HUES64 (cell line): ENCODE data around the gene CDH18.

ENCODE experiments used
- H3K27ac ChIP-seq: 2 replicates; pipeline ENCODE4 v1.7.0; 2013; ENCODE audit warnings: low read depth, low read length, inconsistent platforms
- H3K27me3 ChIP-seq: 2 replicates; pipeline ENCODE4 v1.6.1; 2013; ENCODE audit warnings: mild to moderate bottlenecking, low read length; ENCODE audit not compliant: insufficient read depth
- H3K36me3 ChIP-seq: 2 replicates; pipeline ENCODE4 v1.6.1; 2013; ENCODE audit warnings: mild to moderate bottlenecking, low read length; ENCODE audit not compliant: insufficient read depth
- H3K4me1 ChIP-seq: 2 replicates; pipeline ENCODE4 v1.6.1; 2013; ENCODE audit warnings: mild to moderate bottlenecking, low read length, moderate library complexity; ENCODE audit not compliant: insufficient read depth
- H3K4me3 ChIP-seq: 2 replicates; pipeline ENCODE4 v1.5.1; 2013; ENCODE audit warnings: mild to moderate bottlenecking, low read length, moderate library complexity
- H3K9ac ChIP-seq: 2 replicates; pipeline ENCODE4 v1.6.1; 2013; ENCODE audit warnings: mild to moderate bottlenecking, low read depth, low read length
- H3K9me3 ChIP-seq: 2 replicates; pipeline ENCODE4 v1.6.1; 2013; ENCODE audit warnings: low read depth, low read length; ENCODE audit not compliant: insufficient read depth
- WGBS: fragments of 150-250, 120-280 bp; methylation state at CpG from one replicate; pipeline ENCODE4 v1.1.7; 2013; ENCODE audit warnings: missing lambda C conversion rate; 5-methylcytosine and 5-hydroxymethylcytosine counted together

Gene CDH18

DNA sequence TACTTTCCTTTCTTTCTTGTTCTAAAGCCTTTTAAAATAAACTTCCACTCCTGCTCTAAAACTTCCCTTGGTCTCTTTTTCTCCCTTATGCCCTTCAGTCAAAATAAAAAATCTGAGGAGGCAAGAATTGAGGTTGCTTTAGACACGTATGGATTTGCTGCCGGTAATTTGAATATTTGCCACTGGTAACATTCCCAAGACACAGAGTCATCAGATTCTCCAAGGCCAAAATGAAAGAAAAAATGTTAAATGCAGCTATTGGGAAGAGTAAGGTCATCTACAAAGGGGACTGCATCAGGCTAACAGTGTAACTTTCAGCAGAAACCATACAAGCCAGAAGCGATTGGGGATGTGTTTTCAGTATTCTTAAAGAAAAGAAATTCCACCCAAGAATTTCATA, 311.1 kb downstream of the CDH18 start:
- H3K27ac ChIP-seq = no peak overlapping the region
- no peak overlapping the region for H3K9ac ChIP-seq
- WGBS = 77% methylated on average over 3 of the region's 3 CpGs
- no peak overlapping the region for H3K4me3 ChIP-seq
- H3K36me3 ChIP-seq = no peaks in the 10 kb centered on the region
- H3K9me3 ChIP-seq = peaks cover 11% of the 10 kb centered on the region; the same call in 1 of the 2 replicates
- no peaks in the 10 kb centered on the region for H3K27me3 ChIP-seq
- no peaks in the 10 kb centered on the region for H3K4me1 ChIP-seq

- Histone ChIP-seq H3K9me3 (no peaks in the 10 kb centered on the region), H3K4me3 (no peak overlapping the region)
- WGBS = no CpG with 5 or more reads among the region's 1 CpG
Observed at GRCh38 chr5:19660679-19661078, 327.3 kb downstream of the CDH18 start.

GRCh38 chr5:19655627-19656026, 332.4 kb downstream of the CDH18 start:
- H3K36me3 ChIP-seq = no peaks in the 10 kb centered on the region
- H3K27ac ChIP-seq = no peak overlapping the region
- H3K9ac ChIP-seq = no peak overlapping the region
- 100% methylated on average over 1 of the region's 2 CpGs for WGBS
- no peaks in the 10 kb centered on the region for H3K27me3 ChIP-seq
- no peaks in the 10 kb centered on the region for H3K9me3 ChIP-seq
- H3K4me3 ChIP-seq = no peak overlapping the region
- H3K4me1 ChIP-seq = no peaks in the 10 kb centered on the region

More at GRCh38 chr5:19660679-19661078, 327.3 kb downstream of the CDH18 start:
- H3K4me1 ChIP-seq = peaks cover 4% of the 10 kb centered on the region; the same call in 1 of the 2 replicates
- H3K36me3 ChIP-seq = no peaks in the 10 kb centered on the region
- H3K9ac ChIP-seq = no peak overlapping the region
- H3K27me3 ChIP-seq = no peaks in the 10 kb centered on the region
- no peak overlapping the region for H3K27ac ChIP-seq

GRCh38 chr5:19638461-19638860, 349.5 kb downstream of the CDH18 start:
- Histone ChIP-seq H3K9ac (no peak overlapping the region), H3K4me3 (no peak overlapping the region), H3K9me3 (no peaks in the 10 kb centered on the region), H3K27ac (no peak overlapping the region), H3K4me1 (no peaks in the 10 kb centered on the region), H3K36me3 (no peaks in the 10 kb centered on the region), H3K27me3 (no peaks in the 10 kb centered on the region)
- 94% methylated on average over 4 of the region's 4 CpGs for WGBS

GRCh38 chr5:19630876-19631275, 357.1 kb downstream of the CDH18 start:
- WGBS = 94% methylated on average over 2 of the region's 2 CpGs
- no peaks in the 10 kb centered on the region for H3K27me3 ChIP-seq
- H3K27ac ChIP-seq = no peak overlapping the region
- no peaks in the 10 kb centered on the region for H3K4me1 ChIP-seq
- H3K9ac ChIP-seq = no peak overlapping the region
- no peak overlapping the region for H3K4me3 ChIP-seq
- no peaks in the 10 kb centered on the region for H3K36me3 ChIP-seq
- no peaks in the 10 kb centered on the region for H3K9me3 ChIP-seq

- Histone ChIP-seq H3K4me1 (no peaks in the 10 kb centered on the region), H3K27ac (no peak overlapping the region), H3K9ac (no peak overlapping the region), H3K36me3 (no peaks in the 10 kb centered on the region), H3K9me3 (no peaks in the 10 kb centered on the region), H3K4me3 (no peak overlapping the region), H3K27me3 (no peaks in the 10 kb centered on the region)
- 97% methylated on average over 2 of the region's 2 CpGs for WGBS
Observed at GRCh38 chr5:19626211-19626610, 361.8 kb downstream of the CDH18 start.

DNA sequence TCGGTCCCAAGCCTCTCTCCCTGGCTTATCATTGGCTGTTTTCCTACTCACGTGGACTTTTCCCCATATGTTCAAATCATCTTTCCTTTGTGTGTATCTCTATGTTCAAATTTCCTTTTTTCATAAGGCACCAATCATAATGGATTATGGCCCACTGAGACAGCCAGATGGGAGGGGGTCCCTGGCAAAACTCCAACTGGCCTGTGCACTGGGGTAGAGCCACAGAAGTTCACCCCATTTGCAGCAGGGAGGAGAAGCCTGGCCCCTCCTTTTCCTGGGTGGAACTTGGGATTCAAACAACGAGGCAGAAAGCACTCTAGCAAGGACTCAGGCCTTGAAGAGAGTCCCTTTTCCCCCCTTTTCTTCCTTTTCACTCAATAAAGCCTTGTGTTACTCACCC, 362.4 kb downstream of the CDH18 start:
- H3K4me1 ChIP-seq = no peaks in the 10 kb centered on the region
- H3K4me3 ChIP-seq = no peak overlapping the region
- no peaks in the 10 kb centered on the region for H3K27me3 ChIP-seq
- no peak overlapping the region for H3K9ac ChIP-seq
- WGBS = 88% methylated on average over 3 of the region's 3 CpGs
- H3K27ac ChIP-seq = no peak overlapping the region
- H3K9me3 ChIP-seq = no peaks in the 10 kb centered on the region
- no peaks in the 10 kb centered on the region for H3K36me3 ChIP-seq

- Histone ChIP-seq H3K4me1 (no peaks in the 10 kb centered on the region), H3K27me3 (no peaks in the 10 kb centered on the region), H3K4me3 (no peak overlapping the region), H3K27ac (no peak overlapping the region), H3K9ac (no peak overlapping the region), H3K9me3 (no peaks in the 10 kb centered on the region), H3K36me3 (no peaks in the 10 kb centered on the region)
- WGBS = 97% methylated on average over 2 of the region's 2 CpGs
Observed at GRCh38 chr5:19619571-19619970, 368.4 kb downstream of the CDH18 start.

GRCh38 chr5:19616701-19617215, 371.2 kb downstream of the CDH18 start:
- 98% methylated on average over 4 of the region's 4 CpGs for WGBS
- no peaks in the 10 kb centered on the region for H3K4me1 ChIP-seq

DNA sequence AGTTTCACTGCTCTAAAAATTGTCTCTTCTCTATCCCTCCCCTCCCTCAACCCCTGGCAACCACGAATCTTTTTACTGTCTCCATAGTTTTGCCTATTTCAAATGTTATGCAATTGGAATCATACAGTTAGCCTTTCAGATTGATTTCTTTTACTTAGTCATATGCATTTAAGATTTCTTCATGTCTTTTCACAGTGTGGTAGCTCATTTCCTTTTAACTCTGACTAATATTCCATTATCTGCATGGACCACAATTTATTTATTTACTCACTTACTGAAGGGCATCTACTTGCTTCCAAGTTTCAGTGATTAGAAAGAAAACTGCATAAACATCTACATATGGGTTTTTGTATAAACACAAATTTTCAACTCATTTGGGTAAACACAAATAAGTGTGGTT, 372.3 kb downstream of the CDH18 start:
- 84% methylated on average over 1 of the region's 1 CpG for WGBS
- no peaks in the 10 kb centered on the region for H3K4me1 ChIP-seq
- H3K27ac ChIP-seq = no peak overlapping the region

More at GRCh38 chr5:19616701-19617215, 371.2 kb downstream of the CDH18 start:
- H3K4me3 ChIP-seq = no peak overlapping the region
- no peaks in the 10 kb centered on the region for H3K27me3 ChIP-seq
- H3K9ac ChIP-seq = no peak overlapping the region
- no peaks in the 10 kb centered on the region for H3K36me3 ChIP-seq
- H3K9me3 ChIP-seq = no peaks in the 10 kb centered on the region
- no peak overlapping the region for H3K27ac ChIP-seq

GRCh38 chr5:19615071-19615470, 372.9 kb downstream of the CDH18 start:
- Histone ChIP-seq H3K27ac (no peak overlapping the region), H3K4me3 (no peak overlapping the region), H3K36me3 (no peaks in the 10 kb centered on the region), H3K9me3 (no peaks in the 10 kb centered on the region), H3K9ac (no peak overlapping the region), H3K27me3 (no peaks in the 10 kb centered on the region), H3K4me1 (no peaks in the 10 kb centered on the region)
- WGBS = 84% methylated on average over 4 of the region's 4 CpGs

More for the DNA sequence above, 372.3 kb downstream of the CDH18 start:
- no peaks in the 10 kb centered on the region for H3K36me3 ChIP-seq
- H3K9ac ChIP-seq = no peak overlapping the region
- no peaks in the 10 kb centered on the region for H3K9me3 ChIP-seq
- H3K27me3 ChIP-seq = no peaks in the 10 kb centered on the region
- no peak overlapping the region for H3K4me3 ChIP-seq

DNA sequence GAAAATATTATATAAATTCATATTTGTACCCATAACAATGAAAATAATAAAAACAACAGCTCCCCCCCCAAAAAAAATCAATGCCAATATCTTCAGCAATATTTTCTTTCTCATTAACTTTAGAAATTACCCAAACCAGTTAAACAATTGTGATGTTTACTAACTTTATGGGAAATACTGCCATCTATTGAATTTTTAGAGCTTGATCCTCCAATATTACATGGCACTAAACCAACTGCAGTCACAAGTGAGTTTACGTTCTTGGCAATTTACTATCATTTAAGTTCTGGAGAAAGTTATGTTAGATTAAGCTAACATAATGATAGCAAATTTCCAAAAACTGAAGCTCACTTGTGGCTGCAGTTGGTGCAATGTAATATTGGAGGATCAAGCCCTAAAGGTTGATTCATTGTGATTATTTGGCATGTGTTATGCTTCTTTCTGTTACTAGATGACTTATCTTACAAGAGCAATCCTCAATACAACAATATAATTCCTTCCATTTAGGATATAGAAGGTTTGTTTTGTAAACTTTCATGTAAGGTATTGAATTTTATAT, 379.5 kb downstream of the CDH18 start:
- no CpG with 5 or more reads among the region's 1 CpG for WGBS
- Histone ChIP-seq H3K27ac (no peak overlapping the region), H3K4me1 (0 out of 2 replicates have a peak, but pooled peaks cover 5% of the 10 kb centered on the region), H3K36me3 (no peaks in the 10 kb centered on the region), H3K9me3 (no peaks in the 10 kb centered on the region), H3K4me3 (no peak overlapping the region), H3K27me3 (no peaks in the 10 kb centered on the region), H3K9ac (no peak overlapping the region)
